ENCODE measurements around the gene UBE2Q2.
"Not testable (repeated sequence)": the region's sequence is repeated elsewhere in the genome, so short reads cannot be mapped to it uniquely, and the experiment has no call there.

GRCh38 chr15:75807486-75807885 is 35.8 kb upstream of the UBE2Q2 start:
- TF ChIP-seq ZBTB43 (CRISPR knock-in tag; IDR thresholded peaks at IDR 0.05); CTCF (IDR thresholded peaks at IDR 0.05); E2F5 (CRISPR knock-in tag; IDR thresholded peaks at IDR 0.05); ETV6 (CRISPR knock-in tag; IDR thresholded peaks at IDR 0.05); ZNF425 (CRISPR knock-in tag; conservative IDR thresholded peaks at IDR 0.05); MAX (CRISPR knock-in tag; IDR thresholded peaks at IDR 0.05); IRF1 (CRISPR knock-in tag; IDR thresholded peaks at IDR 0.05); ATF2 (CRISPR knock-in tag; IDR thresholded peaks at IDR 0.05; ENCODE audit: borderline replicate concordance, low read depth); FOXP1 (CRISPR knock-in tag; IDR thresholded peaks at IDR 0.05; ENCODE audit: borderline replicate concordance); TEAD4 (CRISPR knock-in tag; IDR thresholded peaks at IDR 0.05): not testable (repeated sequence)

Measured in WTC11 (cell line).